RPMI7951 (cell line): ENCODE measurements around the gene DLG4. TPM values are rescaled to one million over a fixed set of nuclear protein-coding genes. Genes with fewer than 3 reads are reported as not detected.

Experiments used
- DNase-seq: peaks from one replicate; pipeline ENCODE4 v3.0.0-alpha.2; 2012; ENCODE audit warnings: low read depth
- total RNA-seq: library from RNA; depleted of rRNA; stranded (reverse); fragments of >200 nt; shearing (Covaris generic); gene quantifications from 2 replicates; pipeline ENCODE4 v1.2.3, GENCODE V29; 2014

The DLG4 gene
- total RNA-seq, 1 experiment from 2014 or later, result 6.5 TPM

DNA sequence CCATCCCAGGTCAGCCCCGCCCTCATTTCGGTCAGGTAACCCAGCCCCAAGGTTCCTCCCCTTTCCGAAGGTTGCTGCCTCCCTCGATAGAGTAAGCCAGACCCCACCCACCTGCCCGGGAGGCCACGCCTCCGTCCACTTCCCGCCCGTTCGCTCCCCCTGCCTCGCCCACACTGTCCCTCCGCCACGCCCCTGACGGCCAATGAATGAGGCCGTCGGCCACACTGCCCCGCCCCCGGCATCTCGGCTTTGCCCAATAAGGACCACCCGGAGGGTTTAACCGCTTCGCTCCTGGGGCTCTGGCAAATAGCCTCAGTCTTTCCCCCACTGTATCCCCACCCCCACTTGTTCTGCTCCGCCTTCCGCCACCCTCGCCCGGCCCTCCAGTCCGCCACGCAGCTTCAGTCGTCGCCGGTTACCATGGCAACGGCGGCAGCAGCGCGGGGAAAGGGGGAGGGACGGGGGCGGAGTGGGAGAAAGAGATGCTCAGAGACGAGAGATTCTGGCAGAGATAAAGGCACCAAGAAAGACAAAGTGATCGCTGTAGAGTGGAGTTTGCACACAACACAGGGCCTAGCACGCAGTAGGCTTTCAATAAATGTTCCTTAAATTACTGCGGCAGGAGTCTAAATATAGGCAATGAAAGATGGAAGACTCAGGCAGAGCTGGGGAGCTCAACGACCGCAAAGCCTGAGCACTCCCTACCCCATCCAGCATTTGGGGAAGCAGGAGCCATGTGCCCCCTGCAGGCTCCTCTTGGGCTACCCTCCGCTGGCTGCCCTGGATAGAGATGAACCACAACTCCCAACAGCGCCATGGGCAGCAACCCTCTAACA, 5.1 kb downstream of the DLG4 start:
- DNase-seq, result peak; percentile 92

DNA sequence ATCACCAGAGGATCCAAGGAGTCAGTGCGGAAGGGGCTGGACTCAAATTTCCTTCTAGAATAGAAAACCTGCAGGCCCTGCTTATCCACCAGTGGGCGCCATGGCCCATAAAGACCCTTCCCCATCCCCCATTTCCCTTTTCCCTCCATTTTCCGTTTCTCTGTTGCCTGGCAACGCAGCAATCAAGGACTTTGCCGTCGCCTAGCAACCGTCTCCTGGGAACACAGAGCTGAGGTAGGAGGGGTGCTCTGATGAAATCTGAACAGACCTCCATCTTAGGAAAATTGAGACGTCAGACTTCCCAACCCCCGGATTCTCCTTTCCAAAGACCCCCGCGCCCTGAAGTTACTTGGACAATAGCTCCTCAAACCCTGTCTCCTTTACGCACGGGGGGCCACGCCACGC, 5.7 kb downstream of the DLG4 start:
- peak; percentile 71 for DNase-seq

DNA sequence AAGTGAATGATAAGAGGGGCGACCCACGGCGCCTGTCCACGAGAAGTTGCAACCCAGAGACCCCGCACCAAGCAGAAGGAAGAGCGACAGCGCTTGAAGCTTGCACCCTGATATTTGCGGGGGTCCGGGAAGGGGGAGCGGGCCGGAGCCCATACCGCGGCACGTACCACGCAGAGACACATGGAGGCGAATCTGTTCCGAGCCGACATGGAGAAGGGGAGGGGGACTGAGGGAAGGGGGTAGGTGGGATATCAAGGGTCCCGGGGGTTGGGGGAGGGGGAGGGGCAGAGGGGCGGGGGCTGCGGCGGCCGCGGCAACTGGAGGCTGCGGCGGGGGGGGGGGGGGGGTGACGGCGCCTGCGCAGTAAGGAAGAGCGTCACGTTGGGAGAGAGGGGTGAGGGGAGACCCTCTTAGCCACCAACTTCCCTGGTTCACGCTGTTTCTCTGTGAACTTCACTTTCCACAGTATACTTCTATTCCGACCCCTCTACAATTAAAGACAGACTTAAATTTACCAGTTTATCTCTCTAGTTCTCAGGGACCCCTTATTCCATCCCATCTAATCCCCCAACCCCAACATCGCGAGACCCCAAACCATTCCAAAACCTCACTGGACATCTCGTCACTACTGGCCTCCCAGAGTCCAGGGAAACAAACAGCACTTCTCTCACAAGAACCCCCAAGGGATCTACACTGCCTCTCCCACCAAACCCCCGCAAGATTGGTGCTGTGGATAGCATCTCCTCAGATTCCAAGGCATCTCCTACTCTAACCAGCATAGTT, 8.0 kb downstream of the DLG4 start:
- no peak for DNase-seq

GRCh38 chr17:7208754-7209460, 10.7 kb downstream of the DLG4 start:
- no peak for DNase-seq

GRCh38 chr17:7208027-7208571, 11.5 kb downstream of the DLG4 start:
- DNase-seq, result no peak

DNA sequence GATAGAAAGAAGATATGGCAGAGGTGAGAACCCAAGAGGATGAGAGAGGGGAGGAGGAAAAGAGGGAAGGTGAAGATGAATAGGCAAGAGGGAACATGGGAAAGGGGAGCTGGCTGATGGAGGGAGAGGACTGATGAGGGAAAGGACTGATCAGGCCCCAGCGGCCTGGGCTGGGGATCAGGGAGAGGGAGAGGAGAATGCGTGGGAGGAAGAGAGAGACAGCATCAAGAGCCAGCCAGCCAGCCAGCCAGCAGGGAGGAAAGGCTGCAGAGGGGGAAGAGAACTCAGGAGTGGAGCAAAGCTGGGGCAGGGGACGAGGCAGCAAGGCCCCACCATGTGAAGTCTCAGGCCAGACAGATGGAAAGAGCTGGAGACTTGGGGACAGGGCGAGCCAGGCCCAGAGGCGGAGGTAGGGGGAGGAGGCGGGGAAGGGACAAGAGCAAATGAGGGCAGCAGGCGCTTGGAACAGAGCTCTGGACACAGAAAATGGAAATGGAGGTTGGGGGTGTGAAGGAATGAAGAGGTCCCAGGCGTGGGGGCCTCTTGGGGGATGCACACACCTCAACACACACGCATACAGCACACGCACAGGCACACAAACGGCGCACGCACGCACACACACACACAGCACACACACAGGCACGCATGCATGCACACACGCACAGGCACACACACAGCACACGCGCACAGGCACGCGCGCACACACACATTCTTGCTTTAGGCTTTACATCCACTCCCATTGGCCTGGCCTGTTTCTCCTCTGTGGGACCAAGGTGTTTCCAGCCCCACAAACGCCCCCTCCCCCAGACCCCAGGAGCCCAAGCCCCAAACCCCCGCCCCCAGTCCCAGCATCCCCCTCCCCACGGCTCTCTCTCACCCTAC, 12.3 kb downstream of the DLG4 start:
- DNase-seq, result no peak

GRCh38 chr17:7205561-7205960, 14.1 kb downstream of the DLG4 start:
- DNase-seq, result no peak

DNA sequence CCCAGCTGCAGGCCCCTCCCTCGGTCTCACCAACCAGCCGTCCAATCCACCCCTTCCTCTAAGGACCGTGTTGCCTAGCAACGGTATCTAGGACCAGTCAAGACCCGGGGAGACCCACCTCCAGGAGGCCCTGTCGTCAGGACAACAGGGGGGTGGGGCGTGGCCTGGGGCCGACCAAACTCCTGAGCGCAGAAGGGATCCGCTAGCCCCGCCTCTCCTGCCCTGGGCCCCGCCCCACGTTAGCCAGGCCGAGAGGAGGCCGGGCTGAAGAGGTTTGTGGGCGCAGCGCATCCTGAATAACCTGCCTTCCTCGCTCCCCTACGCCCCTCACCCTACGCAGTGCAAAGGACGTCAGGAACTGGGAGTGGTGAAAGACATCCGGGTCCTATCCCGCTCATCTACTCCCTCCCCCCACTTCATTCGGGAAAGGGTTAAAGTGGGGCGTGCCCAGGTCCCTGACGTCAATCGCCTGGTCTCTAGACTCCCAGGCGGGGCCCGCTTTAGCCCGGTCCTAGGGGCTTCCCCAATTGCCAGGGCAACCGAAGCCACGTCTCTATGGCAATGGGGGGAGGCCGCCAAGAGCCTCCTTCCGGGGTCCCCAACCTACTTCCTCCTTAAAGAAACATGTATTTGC, 14.7 kb downstream of the DLG4 start:
- peak; percentile 60 for DNase-seq

- DNase-seq, result no peak
Observed at GRCh38 chr17:7204336-7204735, 15.3 kb downstream of the DLG4 start.

DNA sequence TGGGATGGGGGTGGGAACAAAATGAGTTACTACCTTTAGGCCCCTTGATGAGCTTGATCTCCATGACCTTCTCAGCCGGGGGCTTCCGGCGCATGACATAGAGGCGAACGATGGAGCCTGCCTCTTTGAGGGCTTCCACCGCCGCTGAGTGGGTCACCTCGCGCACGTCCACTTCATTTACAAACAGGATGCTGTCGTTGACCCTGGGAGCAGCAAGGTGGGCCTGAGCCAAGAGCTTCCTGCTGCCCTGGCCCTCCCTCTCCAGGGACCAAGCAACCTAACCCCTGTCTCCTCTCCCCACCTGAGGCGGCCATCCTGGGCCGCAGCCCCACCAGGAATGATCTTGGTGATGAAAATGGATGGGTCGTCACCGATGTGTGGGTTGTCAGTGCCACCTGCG, 16.2 kb downstream of the DLG4 start:
- no peak for DNase-seq

- no peak for DNase-seq
Observed at GRCh38 chr17:7196651-7197401, 22.8 kb downstream of the DLG4 start.

- DNase-seq, result no peak
Observed at GRCh38 chr17:7195971-7196370, 23.7 kb downstream of the DLG4 start.

DNA sequence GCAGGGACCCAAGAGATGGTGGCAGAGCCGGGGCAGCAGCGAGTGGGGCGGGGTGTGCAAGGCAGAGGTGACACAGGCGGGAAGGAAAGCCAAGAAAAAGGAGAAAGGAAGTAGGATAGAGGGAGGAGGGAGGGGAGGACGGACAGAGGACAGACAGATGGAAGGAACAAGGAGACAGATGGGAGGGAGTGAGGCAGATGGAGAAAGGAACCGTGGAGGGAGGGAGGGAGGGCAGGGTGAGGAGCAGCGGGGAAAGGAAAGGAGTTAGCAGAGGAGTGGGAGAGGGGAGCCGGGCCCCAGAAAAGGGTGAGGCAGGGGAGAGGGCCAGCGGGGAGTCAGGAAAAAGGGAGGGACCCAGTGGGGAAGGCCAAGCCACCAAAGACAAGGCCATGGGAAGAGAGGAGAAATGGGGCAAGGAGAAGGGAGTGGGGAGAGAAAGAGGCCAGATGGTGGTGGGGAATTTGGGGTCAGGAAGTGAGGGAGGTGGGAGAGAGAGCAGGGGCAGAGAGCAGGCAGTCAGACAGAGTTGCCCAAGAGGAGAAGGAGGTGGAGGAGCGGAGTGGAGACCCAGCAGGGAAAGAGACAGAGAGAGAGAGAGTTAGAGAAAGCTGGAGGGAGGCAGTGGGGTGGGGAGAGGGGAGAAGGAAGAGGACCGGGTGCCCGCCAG, 27.2 kb downstream of the DLG4 start:
- no peak for DNase-seq

DNA sequence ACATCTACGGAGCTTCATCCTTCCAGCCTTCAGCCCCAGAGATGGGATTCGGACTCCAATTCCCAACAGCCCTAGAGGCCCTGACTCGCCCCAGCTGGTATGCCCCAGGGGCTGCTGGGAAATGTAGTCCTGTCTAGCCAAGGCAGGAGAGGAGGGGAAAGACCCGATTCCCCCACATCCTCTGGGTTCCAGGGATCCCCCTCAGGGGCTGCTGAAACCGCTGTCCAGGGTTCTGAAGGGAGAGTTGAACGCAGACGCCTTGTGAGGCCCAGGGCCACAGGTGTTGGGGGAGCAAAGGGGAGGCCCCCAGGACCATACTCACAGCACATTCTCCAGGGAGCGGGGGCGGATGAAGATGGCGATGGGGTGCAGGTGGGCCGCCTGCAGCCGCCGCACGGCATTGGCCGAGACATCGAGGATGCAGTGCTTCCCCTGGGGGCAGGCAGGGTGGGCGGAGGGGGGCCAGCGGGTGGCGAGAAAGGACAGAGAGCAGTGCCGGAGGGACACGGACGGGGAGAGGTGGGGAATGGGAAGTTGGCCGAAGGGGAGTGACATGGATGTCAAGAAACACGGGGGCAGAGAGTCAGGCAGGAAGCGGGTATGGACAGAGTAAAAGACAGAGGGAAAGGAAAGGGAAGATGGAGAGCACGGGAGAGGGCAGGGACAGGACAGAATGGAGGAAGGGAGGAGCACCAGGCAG, 27.9 kb downstream of the DLG4 start:
- no peak for DNase-seq

- no peak for DNase-seq
Observed at GRCh38 chr17:7191069-7191468, 28.6 kb downstream of the DLG4 start.

DNA sequence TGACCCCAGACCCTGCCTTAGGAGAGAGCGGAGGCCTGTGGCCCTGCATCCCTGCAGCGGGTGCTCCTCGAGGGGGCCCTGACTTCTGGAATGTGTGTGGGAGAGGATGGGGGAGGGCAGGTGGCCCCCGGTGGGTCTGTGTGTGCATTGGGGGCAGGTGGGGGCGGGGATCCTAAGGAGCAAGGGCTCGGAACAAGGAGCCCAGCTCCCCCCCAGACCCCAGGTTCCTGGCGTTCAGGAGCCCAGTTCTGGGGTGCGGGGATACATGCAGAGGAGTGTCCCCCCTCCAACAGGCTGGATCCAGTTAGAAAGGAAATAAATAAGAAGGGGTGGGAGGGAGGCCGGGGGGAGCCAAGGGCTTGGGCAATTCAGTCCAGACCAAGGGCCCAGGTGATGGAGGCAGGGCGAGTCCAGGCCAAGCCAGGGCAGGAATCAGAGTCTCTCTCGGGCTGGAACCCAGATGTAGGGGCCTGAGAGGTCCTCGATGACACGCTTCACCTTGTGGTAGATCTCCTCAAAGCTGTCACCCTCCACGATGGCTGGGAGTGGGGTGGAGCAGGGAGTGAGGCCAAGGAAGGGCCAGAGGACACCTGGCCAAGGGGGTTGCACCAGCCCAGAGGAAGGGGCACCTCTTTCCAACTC, 29.2 kb downstream of the DLG4 start:
- no peak for DNase-seq

DNA sequence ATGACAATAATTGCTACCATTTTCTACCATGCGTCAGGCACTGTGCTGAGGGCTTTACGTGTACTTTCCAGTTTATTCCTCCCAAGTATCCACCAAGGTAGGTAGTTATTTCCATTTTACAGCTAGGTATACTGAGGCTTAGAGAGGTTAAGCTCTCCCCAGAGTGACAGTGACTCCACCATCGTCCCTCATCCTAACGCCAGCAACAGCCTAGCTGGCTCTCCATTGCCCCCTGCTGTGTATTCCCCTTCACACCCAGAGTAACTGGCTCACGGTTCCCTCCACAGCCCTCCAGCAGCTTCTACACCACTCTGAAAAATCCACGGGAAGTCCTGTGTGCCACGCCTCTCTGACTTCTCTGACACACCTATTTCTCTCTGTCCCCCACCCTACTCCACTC, 33.4 kb downstream of the DLG4 start:
- no peak for DNase-seq

DNA sequence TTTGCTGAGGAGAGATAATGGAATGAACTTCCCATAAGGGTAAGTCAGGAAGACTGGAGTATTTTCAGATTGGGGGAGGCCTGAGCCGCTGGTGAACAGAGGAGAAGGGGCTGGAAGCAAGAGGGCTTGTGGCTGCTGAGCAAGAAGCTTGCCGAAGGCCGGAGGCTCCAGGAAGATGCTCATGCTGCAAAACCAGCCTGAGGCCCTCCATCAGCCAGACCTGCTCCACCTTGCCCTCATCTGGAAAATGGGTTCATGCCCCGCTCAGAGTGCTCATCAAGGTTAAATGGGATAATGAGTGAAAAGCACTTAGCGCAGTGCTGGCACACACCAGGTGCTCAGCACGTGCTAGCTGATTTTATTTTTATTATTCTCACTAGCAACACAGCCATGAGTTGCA, 35.0 kb downstream of the DLG4 start:
- no peak for DNase-seq
